Measurements from ENCODE around the gene BMAL2.
A peak's percentile ranks its signal among the peaks of the same experiment; 100 is the strongest.

The BMAL2 gene

GRCh38 chr12:27304856-27305255 is 27.8 kb upstream of the BMAL2 start:
- H3K27me3 Mint-ChIP-seq: no peaks in the 10 kb centered on the region
- H3K36me3 Mint-ChIP-seq: peaks cover 9% of the 10 kb centered on the region
- H3K4me1 Mint-ChIP-seq: no peaks in the 10 kb centered on the region
- no peaks in the 10 kb centered on the region for H3K9me3 Mint-ChIP-seq
- DNase-seq (ENCODE audit: low spot score in 2 of 2) (no peak), ATAC-seq (ENCODE audit: low read depth) (no peak)
- no peak overlapping the region for H3K27ac Mint-ChIP-seq
- H3K4me3 Mint-ChIP-seq: no peak overlapping the region

- Mint-ChIP-seq H3K9me3 (no peaks in the 10 kb centered on the region), H3K27ac (no peak overlapping the region), H3K36me3 (peaks cover 12% of the 10 kb centered on the region), H3K27me3 (no peaks in the 10 kb centered on the region), H3K4me1 (no peaks in the 10 kb centered on the region), H3K4me3 (no peak overlapping the region)
- peak in 1 of 2 donors; percentile 9 for DNase-seq (ENCODE audit: low spot score in 2 of 2)
- peak; percentile 34 for ATAC-seq (ENCODE audit: low read depth)
Measured at GRCh38 chr12:27305673-27306456, 26.8 kb upstream of the BMAL2 start.

DNA sequence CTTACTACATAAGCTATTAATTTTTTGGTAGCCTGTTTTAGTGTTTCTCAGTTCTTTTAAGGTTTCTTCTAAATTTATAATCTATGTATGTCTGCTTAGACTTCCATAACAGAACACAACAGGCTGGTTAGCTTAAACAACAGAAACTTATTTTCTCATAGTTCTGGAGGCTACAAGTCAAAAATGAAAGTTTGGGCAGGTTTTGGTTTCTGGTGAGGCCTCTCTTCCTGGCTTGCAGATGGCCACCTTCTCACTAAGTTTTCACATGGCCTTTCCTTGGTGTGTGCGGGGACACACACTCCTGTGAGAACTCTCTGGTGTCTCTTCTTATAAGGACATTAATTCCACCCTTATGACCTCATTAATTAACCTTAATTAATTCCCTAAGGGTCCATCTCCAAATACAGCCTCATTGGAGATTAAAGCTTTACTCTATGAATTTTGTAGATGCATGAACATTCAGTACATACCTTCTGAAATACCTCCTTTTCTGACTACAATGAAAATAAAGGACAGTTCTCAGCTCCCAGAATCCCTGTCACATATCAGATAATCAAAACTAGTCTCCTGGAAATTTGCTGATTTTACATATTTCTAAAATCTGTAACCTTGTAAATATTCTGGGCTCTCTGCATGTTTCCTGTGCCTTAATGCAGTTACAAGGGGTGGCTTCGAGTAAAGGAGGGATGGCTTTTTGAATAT is 23.2 kb upstream of the BMAL2 start:
- no peaks in the 10 kb centered on the region for H3K27me3 Mint-ChIP-seq
- no peak overlapping the region for H3K4me3 Mint-ChIP-seq
- peak overlapping the region; percentile 22 for H3K27ac Mint-ChIP-seq
- no peaks in the 10 kb centered on the region for H3K9me3 Mint-ChIP-seq
- no peaks in the 10 kb centered on the region for H3K4me1 Mint-ChIP-seq
- DNase-seq (ENCODE audit: low spot score in 2 of 2): no peak
- ATAC-seq (ENCODE audit: low read depth): no peak
- peaks cover 13% of the 10 kb centered on the region for H3K36me3 Mint-ChIP-seq

DNA sequence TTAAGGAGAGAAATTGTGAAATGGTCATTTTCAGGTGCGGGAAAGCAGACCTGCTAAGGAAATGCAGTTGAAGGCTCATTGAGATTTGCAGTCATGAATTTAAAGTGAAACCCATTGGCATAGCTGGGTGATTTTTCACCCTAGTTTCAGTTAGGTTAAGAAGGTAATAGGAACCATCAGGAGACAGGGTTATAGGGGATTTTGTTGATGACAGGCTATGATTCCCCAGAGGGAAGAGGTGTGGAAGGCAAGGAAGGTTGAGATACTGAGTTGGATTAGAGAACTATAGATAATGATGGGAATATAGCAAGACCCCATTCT is 22.7 kb upstream of the BMAL2 start:
- H3K9me3 Mint-ChIP-seq: no peaks in the 10 kb centered on the region
- no peak overlapping the region for H3K4me3 Mint-ChIP-seq
- H3K27me3 Mint-ChIP-seq: no peaks in the 10 kb centered on the region
- ATAC-seq (ENCODE audit: low read depth) (no peak), DNase-seq (ENCODE audit: low spot score in 2 of 2) (no peak)
- H3K27ac Mint-ChIP-seq: peak overlapping the region; percentile 22
- H3K4me1 Mint-ChIP-seq: no peaks in the 10 kb centered on the region
- peaks cover 14% of the 10 kb centered on the region for H3K36me3 Mint-ChIP-seq

GRCh38 chr12:27316947-27317346 is 15.7 kb upstream of the BMAL2 start:
- Mint-ChIP-seq H3K9me3 (no peaks in the 10 kb centered on the region), H3K27me3 (no peaks in the 10 kb centered on the region), H3K4me3 (no peak overlapping the region), H3K27ac (no peak overlapping the region), H3K36me3 (peaks cover 15% of the 10 kb centered on the region), H3K4me1 (no peaks in the 10 kb centered on the region)
- ATAC-seq (ENCODE audit: low read depth) (no peak), DNase-seq (ENCODE audit: low spot score in 2 of 2) (no peak)

- no peak for ATAC-seq (ENCODE audit: low read depth)
- Mint-ChIP-seq H3K4me1 (no peaks in the 10 kb centered on the region), H3K27ac (no peak overlapping the region)
Measured at GRCh38 chr12:27319409-27319808, 13.2 kb upstream of the BMAL2 start.

DNA sequence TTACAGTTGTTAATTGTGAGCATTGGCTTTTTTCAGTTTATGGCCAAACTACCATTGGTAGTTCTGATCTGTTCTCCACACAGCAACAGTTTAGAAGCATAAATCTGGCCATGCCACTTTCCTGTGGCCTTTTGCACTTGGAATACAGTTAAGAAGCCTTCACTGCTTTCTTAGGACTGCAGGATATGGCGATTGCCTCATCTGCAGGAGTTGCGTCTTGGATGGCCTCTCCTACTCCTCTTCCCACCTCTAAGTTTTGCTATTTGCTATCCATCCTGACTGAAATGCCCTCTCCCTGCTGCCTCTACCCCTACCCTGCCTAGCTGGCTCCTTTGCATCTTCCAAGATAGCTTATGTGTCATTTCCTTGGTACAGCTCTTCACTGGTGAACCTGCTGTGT is 12.8 kb upstream of the BMAL2 start:
- Mint-ChIP-seq H3K9me3 (no peaks in the 10 kb centered on the region), H3K27me3 (no peaks in the 10 kb centered on the region), H3K27ac (no peak overlapping the region), H3K36me3 (peaks cover 15% of the 10 kb centered on the region), H3K4me1 (no peaks in the 10 kb centered on the region), H3K4me3 (no peak overlapping the region)
- DNase-seq (ENCODE audit: low spot score in 2 of 2) (no peak), ATAC-seq (ENCODE audit: low read depth) (no peak)

More at GRCh38 chr12:27319409-27319808, 13.2 kb upstream of the BMAL2 start:
- Mint-ChIP-seq H3K9me3 (no peaks in the 10 kb centered on the region), H3K27me3 (no peaks in the 10 kb centered on the region), H3K36me3 (peaks cover 15% of the 10 kb centered on the region), H3K4me3 (no peak overlapping the region)
- no peak for DNase-seq (ENCODE audit: low spot score in 2 of 2)

DNA sequence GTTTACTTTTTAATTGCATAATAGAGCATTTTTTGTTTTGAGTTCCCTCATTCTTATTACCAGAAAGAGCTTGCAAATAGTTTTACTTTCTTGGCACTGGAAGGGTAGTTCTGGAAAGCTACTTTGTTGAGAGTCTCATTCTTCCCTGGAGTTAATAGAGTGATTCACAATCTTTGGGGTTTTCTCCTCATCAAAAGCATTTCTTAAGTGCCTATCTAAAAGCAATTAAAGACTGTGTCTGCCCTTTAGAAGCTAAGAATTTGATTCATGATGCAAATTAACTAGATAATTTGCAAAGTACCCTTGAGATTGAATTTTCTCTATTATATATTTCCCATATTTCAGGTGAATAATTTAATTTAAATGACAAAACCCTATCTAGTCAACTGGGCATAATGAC is 8.1 kb upstream of the BMAL2 start:
- no peak for DNase-seq (ENCODE audit: low spot score in 2 of 2)
- Mint-ChIP-seq H3K27ac (no peak overlapping the region), H3K4me1 (no peaks in the 10 kb centered on the region), H3K9me3 (no peaks in the 10 kb centered on the region), H3K36me3 (peaks cover 6% of the 10 kb centered on the region), H3K27me3 (no peaks in the 10 kb centered on the region), H3K4me3 (no peak overlapping the region)
- no peak for ATAC-seq (ENCODE audit: low read depth)

DNA sequence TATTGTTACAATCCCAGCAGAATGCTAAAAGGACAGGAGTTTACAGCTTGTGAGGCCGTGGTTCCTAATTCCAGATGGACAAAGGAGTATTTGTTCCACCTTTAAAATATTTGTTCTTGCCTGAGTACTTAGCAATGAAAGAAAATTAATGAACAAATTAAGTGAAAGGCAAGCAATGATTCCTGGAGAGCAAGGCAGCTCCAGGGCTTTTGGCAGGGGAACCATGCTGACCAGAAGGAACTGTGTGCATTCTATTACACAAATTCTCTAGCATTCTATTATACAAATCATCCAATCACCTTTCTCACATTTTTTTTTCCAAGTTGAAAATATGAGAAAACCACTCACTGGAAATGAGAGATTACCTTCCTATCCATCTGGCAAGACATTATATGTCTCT is 1.8 kb upstream of the BMAL2 start:
- H3K27ac Mint-ChIP-seq: no peak overlapping the region
- ATAC-seq (ENCODE audit: low read depth) (no peak), DNase-seq (ENCODE audit: low spot score in 2 of 2) (no peak)
- peaks cover 20% of the 10 kb centered on the region for H3K4me1 Mint-ChIP-seq
- peaks cover 15% of the 10 kb centered on the region for H3K27me3 Mint-ChIP-seq
- H3K9me3 Mint-ChIP-seq: no peaks in the 10 kb centered on the region
- no peak overlapping the region for H3K4me3 Mint-ChIP-seq
- H3K36me3 Mint-ChIP-seq: peaks cover 2% of the 10 kb centered on the region

DNA sequence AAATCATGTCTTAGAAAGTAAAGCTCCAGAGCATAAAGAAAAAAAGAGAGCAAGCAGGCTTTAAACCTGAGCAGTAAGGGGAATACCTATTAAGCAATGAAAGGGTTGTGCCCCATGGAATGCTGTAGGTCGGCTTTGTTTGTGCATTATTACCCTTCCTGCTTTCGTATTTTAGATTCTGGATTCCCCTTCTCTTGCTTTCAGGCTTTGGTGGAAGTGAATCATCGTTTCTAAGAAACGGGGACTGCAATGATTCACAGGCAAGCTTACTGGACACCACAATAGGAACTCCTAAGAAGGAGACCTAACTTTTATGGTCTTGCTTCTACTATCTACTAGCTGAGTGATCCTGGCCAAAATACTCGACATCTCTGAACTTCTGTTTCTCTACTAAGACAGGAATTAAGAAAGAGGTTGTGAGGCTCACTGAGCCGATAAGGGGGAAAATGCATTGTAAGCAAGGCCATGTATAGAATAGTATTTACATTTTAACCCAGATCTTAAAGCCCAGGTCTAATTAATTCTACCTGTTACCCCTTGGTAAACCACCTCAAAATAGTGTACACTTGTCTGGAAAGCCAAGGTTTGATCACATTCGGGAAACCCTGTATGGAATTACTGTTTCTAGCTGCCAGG is 1.2 kb upstream of the BMAL2 start:
- H3K9me3 Mint-ChIP-seq: no peaks in the 10 kb centered on the region
- H3K4me3 Mint-ChIP-seq: no peak overlapping the region
- H3K4me1 Mint-ChIP-seq: peaks cover 20% of the 10 kb centered on the region
- no peak overlapping the region for H3K27ac Mint-ChIP-seq
- ATAC-seq (ENCODE audit: low read depth) (no peak), DNase-seq (ENCODE audit: low spot score in 2 of 2) (no peak)
- peaks cover 2% of the 10 kb centered on the region for H3K36me3 Mint-ChIP-seq
- H3K27me3 Mint-ChIP-seq: peaks cover 15% of the 10 kb centered on the region

DNA sequence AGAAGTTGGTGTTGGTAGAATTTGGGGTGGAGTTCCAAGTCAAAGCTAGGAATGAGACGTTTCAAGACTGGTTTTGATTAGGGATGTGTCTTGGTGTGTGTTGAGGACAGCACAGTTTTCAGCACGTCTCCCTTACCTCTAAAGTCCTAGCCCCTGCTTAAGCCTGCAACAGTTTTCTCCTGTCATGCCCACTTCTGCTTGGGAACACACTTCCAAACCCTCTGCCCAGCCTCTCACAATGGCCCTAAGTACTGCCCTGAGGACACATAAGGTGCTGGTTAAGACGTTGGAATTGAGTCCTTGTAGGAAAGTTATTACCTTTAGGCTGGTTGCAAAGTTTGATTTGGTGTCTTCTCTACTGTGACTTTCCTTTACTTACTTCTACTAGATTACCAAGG is 710 bp upstream of the BMAL2 start:
- DNase-seq (ENCODE audit: low spot score in 2 of 2) (no peak), ATAC-seq (ENCODE audit: low read depth) (no peak)
- Mint-ChIP-seq H3K36me3 (peaks cover 2% of the 10 kb centered on the region), H3K9me3 (no peaks in the 10 kb centered on the region), H3K27ac (no peak overlapping the region), H3K27me3 (peaks cover 15% of the 10 kb centered on the region), H3K4me1 (peaks cover 20% of the 10 kb centered on the region), H3K4me3 (peak overlapping the region; percentile 72)

- no peak for DNase-seq (ENCODE audit: low spot score in 2 of 2)
- H3K4me3 Mint-ChIP-seq: peak overlapping the region; percentile 72
- no peaks in the 10 kb centered on the region for H3K9me3 Mint-ChIP-seq
- peaks cover 15% of the 10 kb centered on the region for H3K27me3 Mint-ChIP-seq
- ATAC-seq (ENCODE audit: low read depth): no peak
- H3K4me1 Mint-ChIP-seq: peaks cover 20% of the 10 kb centered on the region
- H3K36me3 Mint-ChIP-seq: peaks cover 1% of the 10 kb centered on the region
- H3K27ac Mint-ChIP-seq: no peak overlapping the region
Measured at GRCh38 chr12:27332407-27332713, 276 bp upstream of the BMAL2 start.

DNA sequence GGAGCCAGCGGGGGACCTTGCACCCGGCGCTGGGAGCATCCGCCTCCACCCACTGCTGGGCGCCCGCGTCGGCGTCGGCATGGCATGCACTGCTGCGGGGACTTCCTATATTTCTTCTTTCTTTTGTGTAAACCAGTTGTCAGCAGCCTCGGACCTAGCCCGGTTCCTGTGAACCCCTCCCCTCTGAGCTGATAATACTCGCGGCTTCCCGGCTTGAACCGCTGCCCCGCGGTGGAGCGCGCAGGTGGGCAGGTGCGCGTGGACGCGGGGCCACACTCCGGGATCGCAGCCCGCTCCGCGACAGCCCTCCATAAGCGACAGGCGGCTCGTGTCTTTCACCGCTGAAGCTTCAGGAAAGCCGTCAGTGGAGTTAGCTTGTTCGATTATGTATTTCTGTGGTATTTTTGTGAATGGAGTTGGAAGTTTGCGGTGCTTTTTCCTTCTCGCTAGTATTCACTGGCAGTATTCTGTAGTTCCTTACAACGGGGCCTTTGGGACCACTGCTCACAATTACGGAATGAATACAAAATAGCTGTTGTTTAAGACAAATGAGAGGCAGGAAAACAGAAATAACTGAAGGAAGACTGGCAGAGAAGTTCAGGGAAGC is 870 bp downstream of the BMAL2 start:
- H3K4me3 Mint-ChIP-seq: peak overlapping the region; percentile 96
- H3K27ac Mint-ChIP-seq: peak overlapping the region; percentile 87
- DNase-seq (ENCODE audit: low spot score in 2 of 2) (peak in 1 of 2 donors; percentile 22), ATAC-seq (ENCODE audit: low read depth) (peak; percentile 76)
- no peaks in the 10 kb centered on the region for H3K36me3 Mint-ChIP-seq
- H3K27me3 Mint-ChIP-seq: peaks cover 15% of the 10 kb centered on the region
- no peaks in the 10 kb centered on the region for H3K9me3 Mint-ChIP-seq
- peaks cover 20% of the 10 kb centered on the region for H3K4me1 Mint-ChIP-seq

DNA sequence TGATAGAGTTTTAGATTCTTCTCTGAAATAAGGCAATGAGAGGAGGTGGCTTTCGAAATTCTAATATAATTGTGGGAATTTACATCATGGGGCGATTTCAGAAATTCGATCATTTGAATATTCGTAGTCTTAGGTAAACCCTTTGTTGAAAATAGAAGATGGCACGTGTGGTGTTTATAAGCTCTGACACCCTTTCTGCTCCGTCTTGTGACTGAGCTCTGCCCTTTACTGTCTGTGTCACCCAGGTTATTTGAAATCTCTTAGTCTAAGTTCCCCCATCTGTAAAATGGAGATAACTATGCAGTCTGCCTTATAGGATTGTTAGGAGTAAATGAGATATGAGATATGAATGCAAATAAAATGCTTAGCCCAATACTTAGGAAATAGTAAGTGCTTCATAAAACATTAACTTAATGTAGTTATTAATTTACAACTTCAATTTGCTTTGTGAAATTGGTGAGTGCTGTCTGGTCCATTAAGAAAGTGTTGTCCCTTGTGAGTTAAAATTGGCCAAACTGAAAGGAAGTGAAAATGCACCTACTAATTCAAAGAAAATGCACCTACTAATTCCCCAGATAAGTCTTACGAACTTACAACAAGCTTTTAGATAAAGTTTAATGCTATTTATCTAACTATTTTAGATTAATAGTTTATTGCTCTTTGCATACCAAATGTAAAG is 1.5 kb downstream of the BMAL2 start:
- Mint-ChIP-seq H3K27ac (peak overlapping the region; percentile 87), H3K4me3 (peak overlapping the region; percentile 96), H3K27me3 (peaks cover 15% of the 10 kb centered on the region), H3K36me3 (no peaks in the 10 kb centered on the region), H3K4me1 (peaks cover 20% of the 10 kb centered on the region), H3K9me3 (no peaks in the 10 kb centered on the region)
- ATAC-seq (ENCODE audit: low read depth) (no peak), DNase-seq (ENCODE audit: low spot score in 2 of 2) (no peak)

All from memory B cell (primary cell).